B cell (primary cell): ENCODE results near the gene RUFY1.

Source experiments
- EZH2 ChIP-seq: IDR thresholded peaks from 2 replicates; pipeline ENCODE4 v1.6.1; 2012; ENCODE audit warnings: borderline replicate concordance, low read depth, mild to moderate bottlenecking, moderate library complexity, low read length; ENCODE audit not compliant: insufficient read depth, poor library complexity, severe bottlenecking
- TF ChIP-seq, protein P1 (sequence below): fragments of 200-600 bp; IDR thresholded peaks from one replicate; pipeline ENCODE4 v1.8.0; 2022; ENCODE audit warnings: antibody characterized with exemption, mild to moderate bottlenecking

DNA sequence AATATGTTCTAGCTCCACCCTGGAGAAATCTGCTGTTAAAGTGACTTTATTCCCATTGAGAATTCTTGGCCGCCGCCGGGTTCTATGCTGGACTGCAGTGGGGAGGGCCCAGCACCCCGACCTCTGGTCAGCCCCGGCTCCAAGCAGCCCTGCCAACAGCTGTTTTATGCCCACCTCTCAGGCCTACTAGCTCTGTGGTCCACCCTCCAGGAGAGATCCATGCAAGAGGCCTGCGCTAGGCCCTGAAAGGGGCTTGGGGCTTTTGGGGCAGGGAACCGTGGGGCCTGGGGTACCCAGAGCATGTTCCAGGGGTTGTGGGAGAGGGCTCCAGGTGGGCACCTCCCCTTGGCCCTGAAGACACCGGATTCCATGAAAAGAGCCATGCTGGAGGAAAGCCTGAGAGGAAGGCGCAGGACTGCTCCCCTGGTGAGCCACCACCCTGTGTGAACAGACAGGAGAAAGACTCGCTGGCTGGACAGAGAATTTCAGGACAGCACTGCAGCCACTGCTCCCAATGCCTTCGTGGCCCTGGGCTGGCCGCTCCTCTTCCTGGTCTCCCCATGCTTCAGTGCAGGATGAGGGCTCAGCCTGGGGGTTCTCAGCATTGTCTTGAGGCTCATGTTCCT is 44.6 kb upstream of the RUFY1 start:
- TF ChIP-seq, protein P1, sequence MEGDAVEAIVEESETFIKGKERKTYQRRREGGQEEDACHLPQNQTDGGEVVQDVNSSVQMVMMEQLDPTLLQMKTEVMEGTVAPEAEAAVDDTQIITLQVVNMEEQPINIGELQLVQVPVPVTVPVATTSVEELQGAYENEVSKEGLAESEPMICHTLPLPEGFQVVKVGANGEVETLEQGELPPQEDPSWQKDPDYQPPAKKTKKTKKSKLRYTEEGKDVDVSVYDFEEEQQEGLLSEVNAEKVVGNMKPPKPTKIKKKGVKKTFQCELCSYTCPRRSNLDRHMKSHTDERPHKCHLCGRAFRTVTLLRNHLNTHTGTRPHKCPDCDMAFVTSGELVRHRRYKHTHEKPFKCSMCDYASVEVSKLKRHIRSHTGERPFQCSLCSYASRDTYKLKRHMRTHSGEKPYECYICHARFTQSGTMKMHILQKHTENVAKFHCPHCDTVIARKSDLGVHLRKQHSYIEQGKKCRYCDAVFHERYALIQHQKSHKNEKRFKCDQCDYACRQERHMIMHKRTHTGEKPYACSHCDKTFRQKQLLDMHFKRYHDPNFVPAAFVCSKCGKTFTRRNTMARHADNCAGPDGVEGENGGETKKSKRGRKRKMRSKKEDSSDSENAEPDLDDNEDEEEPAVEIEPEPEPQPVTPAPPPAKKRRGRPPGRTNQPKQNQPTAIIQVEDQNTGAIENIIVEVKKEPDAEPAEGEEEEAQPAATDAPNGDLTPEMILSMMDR, result no peak
- TF ChIP-seq EZH2, result no peak
